HG03469 (cell line): Measurements from ENCODE around the gene TSPAN33.
"Not testable (repeated sequence)": the region's sequence is repeated elsewhere in the genome, so short reads cannot be mapped to it uniquely, and the experiment has no call there.

Experiments used
- ATAC-seq: cut with Tn5 transposase; IDR thresholded peaks from one replicate; pipeline ENCODE4 v1.9.1; 2021; ENCODE audit warnings: mild to moderate bottlenecking, moderate library complexity, moderate number of reproducible peaks; ENCODE audit not compliant: unreplicated experiment

The TSPAN33 gene

GRCh38 chr7:129169171-129169671 is 24.7 kb downstream of the TSPAN33 start:
- no peak for ATAC-seq

GRCh38 chr7:129169686-129170440 is 25.4 kb downstream of the TSPAN33 start:
- ATAC-seq: no peak

GRCh38 chr7:129170441-129171021 is 26.0 kb downstream of the TSPAN33 start:
- ATAC-seq: no peak

GRCh38 chr7:129173861-129174260 is 29.4 kb downstream of the TSPAN33 start:
- ATAC-seq: not testable (repeated sequence)

- ATAC-seq: no peak
Observed at GRCh38 chr7:129176916-129177710, 32.6 kb downstream of the TSPAN33 start.

- ATAC-seq: no peak
Observed at GRCh38 chr7:129184981-129185670, 40.6 kb downstream of the TSPAN33 start.

- no peak for ATAC-seq
Observed at GRCh38 chr7:129186749-129187260, 42.3 kb downstream of the TSPAN33 start.

- no peak for ATAC-seq
Observed at GRCh38 chr7:129187681-129188371, 43.3 kb downstream of the TSPAN33 start.

- no peak for ATAC-seq
Observed at GRCh38 chr7:129188372-129188891, 43.9 kb downstream of the TSPAN33 start, which contains the start of gene SMO. Gene SMO, plus strand, starts transcription at chr7:129188633. Its CDS starts 519 bp downstream, at chr7:129189152.

- ATAC-seq: no peak
Observed at GRCh38 chr7:129188892-129189660, 44.6 kb downstream of the TSPAN33 start.

- ATAC-seq: no peak
Observed at GRCh38 chr7:129189661-129190310, 45.3 kb downstream of the TSPAN33 start.

- no peak for ATAC-seq
Observed at GRCh38 chr7:129191272-129191671, 46.8 kb downstream of the TSPAN33 start.

GRCh38 chr7:129193892-129194291 is 49.4 kb downstream of the TSPAN33 start:
- no peak for ATAC-seq

GRCh38 chr7:129197771-129198170 is 53.3 kb downstream of the TSPAN33 start:
- ATAC-seq: no peak

GRCh38 chr7:129199406-129199805 is 54.9 kb downstream of the TSPAN33 start:
- no peak for ATAC-seq

- no peak for ATAC-seq
Observed at GRCh38 chr7:129202058-129202777, 57.7 kb downstream of the TSPAN33 start.

- no peak for ATAC-seq
Observed at GRCh38 chr7:129203050-129203741, 58.7 kb downstream of the TSPAN33 start.
